Neural cell (in vitro differentiated cells): ENCODE data around the gene SIMC1. TPM values are rescaled to one million over a fixed set of nuclear protein-coding genes. Genes with fewer than 3 reads are reported as not detected.
"Not testable (repeated sequence)": the region's sequence is repeated elsewhere in the genome, so short reads cannot be mapped to it uniquely, and the experiment has no call there.

Experiments used
- H2AFZ ChIP-seq: fragments of 200-600, 300-800 bp; sonication (generic), shearing (Covaris generic); 2 replicates; pipeline ENCODE4 v1.6.0; 2014; ENCODE audit warnings: low read depth, mild to moderate bottlenecking, antibody characterized with exemption, low read length, moderate library complexity
- H3F3A ChIP-seq: fragments of 200-600 bp; shearing (Covaris generic); 2 replicates; pipeline ENCODE4 v1.6.1; 2016; ENCODE audit warnings: mild to moderate bottlenecking, moderate library complexity, mixed read lengths, antibody characterized with exemption, low read length; ENCODE audit not compliant: insufficient read depth, poor library complexity, severe bottlenecking
- H3K27ac ChIP-seq: fragments of 200-600, 300-800 bp; sonication (generic), shearing (Covaris generic); 2 replicates; pipeline ENCODE4 v1.5.1; 2014; ENCODE audit warnings: mild to moderate bottlenecking, low read length, moderate library complexity
- H3K27me3 ChIP-seq: fragments of 300-800, 200-600 bp; sonication (generic), shearing (Covaris generic); 2 replicates; pipeline ENCODE4 v1.6.0; 2014; ENCODE audit warnings: mild to moderate bottlenecking, low read depth, low read length, moderate library complexity; ENCODE audit not compliant: insufficient read depth
- H3K36me3 ChIP-seq: fragments of 300-800, 200-600 bp; sonication (generic), shearing (Covaris generic); 2 replicates; pipeline ENCODE4 v1.5.1; 2014; ENCODE audit warnings: mild to moderate bottlenecking, antibody characterized with exemption, low read length, moderate library complexity; ENCODE audit not compliant: insufficient read depth
- H3K4me2 ChIP-seq: fragments of 300-800, 200-600 bp; sonication (generic), shearing (Covaris generic); 2 replicates; pipeline ENCODE4 v1.6.0; 2014; ENCODE audit warnings: mild to moderate bottlenecking, low read length
- H3K4me3 ChIP-seq: fragments of 300-800, 200-600 bp; sonication (generic), shearing (Covaris generic); 2 replicates; pipeline ENCODE4 v1.5.1; 2014; ENCODE audit warnings: mild to moderate bottlenecking, low read length, moderate library complexity
- H3K79me2 ChIP-seq: fragments of 200-600 bp; shearing (Covaris generic); replicated peaks from 2 replicates; pipeline ENCODE4 v1.6.0; 2014; ENCODE audit warnings: mild to moderate bottlenecking, low read length, moderate library complexity; ENCODE audit not compliant: insufficient read depth
- H3K9ac ChIP-seq: fragments of 300-800, 200-600 bp; sonication (generic), shearing (Covaris generic); 2 replicates; pipeline ENCODE4 v1.6.1; 2016; ENCODE audit warnings: mild to moderate bottlenecking, low read length, mixed read lengths
- H3K9me2 ChIP-seq: fragments of 200-600 bp; shearing (Covaris generic); 2 replicates; pipeline ENCODE4 v1.6.1; 2016; ENCODE audit warnings: mild to moderate bottlenecking, low read length, mixed read lengths; ENCODE audit not compliant: insufficient read depth
- H3K9me3 ChIP-seq: fragments of 200-600, 300-800 bp; sonication (generic), shearing (Covaris generic); 2 replicates; pipeline ENCODE4 v1.6.1; 2016; ENCODE audit warnings: mild to moderate bottlenecking, mixed run types, low read length, moderate library complexity, mixed read lengths
- H4K20me1 ChIP-seq: fragments of 200-600 bp; shearing (Covaris generic); 2 replicates; pipeline ENCODE4 v1.6.1; 2016; ENCODE audit warnings: mild to moderate bottlenecking, mixed run types; ENCODE audit not compliant: insufficient read depth
- EP300 ChIP-seq: fragments of 450-650 bp; conservative IDR thresholded peaks from 2 replicates; pipeline ENCODE4 v1.6.1; 2014; ENCODE audit warnings: antibody characterized with exemption, mild to moderate bottlenecking, moderate library complexity; ENCODE audit not compliant: poor library complexity, severe bottlenecking
- EZH2 ChIP-seq: fragments of 200-600, 300-800 bp; shearing (Covaris generic), sonication (generic); IDR thresholded peaks from 2 replicates; pipeline ENCODE4 v1.6.1; 2014; ENCODE audit warnings: antibody characterized with exemption, low read length, borderline replicate concordance, mild to moderate bottlenecking; ENCODE audit not compliant: insufficient read depth, poor library complexity, severe bottlenecking
- MXI1 ChIP-seq: fragments of 450-650 bp; conservative IDR thresholded peaks from 2 replicates; pipeline ENCODE4 v1.6.1; 2014; ENCODE audit warnings: antibody characterized with exemption, mild to moderate bottlenecking; ENCODE audit not compliant: poor library complexity, severe bottlenecking
- POLR2AphosphoS5 ChIP-seq: IDR thresholded peaks from 2 replicates; pipeline ENCODE4 v1.6.1; 2012
- RAD21 ChIP-seq: fragments of 450-650 bp; conservative IDR thresholded peaks from 2 replicates; pipeline ENCODE4 v1.6.1; 2014; ENCODE audit warnings: antibody characterized with exemption, mild to moderate bottlenecking, moderate library complexity
- SMC3 ChIP-seq: fragments of 450-650 bp; conservative IDR thresholded peaks from 2 replicates; pipeline ENCODE4 v1.6.1; 2014; ENCODE audit warnings: antibody characterized with exemption, mild to moderate bottlenecking, moderate library complexity; ENCODE audit not compliant: poor library complexity
- TAF1 ChIP-seq: IDR thresholded peaks from 2 replicates; pipeline ENCODE4 v1.6.1; 2012; ENCODE audit warnings: low read depth
- polyA minus RNA-seq: library from RNA; depleted of rRNA, polyadenylated mRNA; stranded (reverse); fragments of >200 nt; gene quantifications from 2 replicates; pipeline ENCODE4 v1.2.3, GENCODE V29; 2014
- polyA plus RNA-seq: library from polyadenylated mRNA; depleted of rRNA; stranded (reverse); fragments of >200 nt; gene quantifications from 2 replicates; pipeline ENCODE4 v1.2.3, GENCODE V29; 2014
- TF ChIP-seq, protein P1 (sequence below): fragments of 450-650 bp; IDR thresholded peaks from 2 replicates; pipeline ENCODE4 v1.5.1; 2014; ENCODE audit warnings: antibody characterized with exemption, mild to moderate bottlenecking, moderate library complexity; ENCODE audit not compliant: poor library complexity, severe bottlenecking
- TF ChIP-seq, protein P2 (sequence below): IDR thresholded peaks from 2 replicates; pipeline ENCODE4 v1.6.1; 2012; ENCODE audit warnings: borderline replicate concordance

Gene SIMC1
- polyA plus RNA-seq: 20.7 and 23.1 TPM in 2 replicates
- polyA minus RNA-seq: 19.5 and 25.1 TPM in 2 replicates

DNA sequence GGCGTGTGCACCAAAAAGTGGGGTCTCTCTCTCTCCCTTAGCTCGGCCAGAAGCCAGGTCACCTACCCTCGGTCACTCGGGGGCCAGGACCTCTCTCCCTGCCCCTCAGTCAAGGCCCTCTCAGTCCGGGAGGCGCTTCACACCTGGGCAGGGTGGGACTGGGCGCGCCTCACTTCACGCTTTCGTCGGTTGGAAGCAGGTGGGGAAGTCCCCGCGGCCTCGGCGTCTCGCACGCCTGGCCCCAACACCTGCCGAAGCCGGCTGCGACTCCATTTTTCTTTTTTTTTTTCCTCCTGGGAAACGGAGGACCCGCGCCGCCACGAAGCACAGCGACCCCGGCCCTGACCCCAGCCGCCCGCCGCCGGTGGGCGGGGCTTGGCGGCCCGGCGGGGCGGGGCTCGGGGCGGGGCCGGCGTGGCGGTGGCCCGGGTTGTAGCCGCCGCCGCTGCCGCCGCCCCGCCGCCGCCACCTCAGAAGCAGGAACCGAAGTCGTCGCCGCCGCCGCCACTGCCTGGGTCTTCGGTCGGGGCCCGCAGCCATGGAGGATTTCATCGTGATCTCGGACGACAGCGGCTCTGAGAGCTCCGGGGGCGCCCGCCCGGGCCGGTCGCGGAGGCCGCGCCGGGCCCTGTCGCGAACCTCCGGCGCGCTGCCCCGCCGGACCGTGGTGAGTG, at the start of gene SIMC1:
TSS of gene SIMC1 (plus strand) at position 454 of the 674 bp plus-strand sequence. CDS start at position 539, 85 bp downstream.
- H3K4me2 ChIP-seq: not testable (repeated sequence)
- H3K4me3 ChIP-seq: peak within 1 kb of the TSS; percentile 50

DNA sequence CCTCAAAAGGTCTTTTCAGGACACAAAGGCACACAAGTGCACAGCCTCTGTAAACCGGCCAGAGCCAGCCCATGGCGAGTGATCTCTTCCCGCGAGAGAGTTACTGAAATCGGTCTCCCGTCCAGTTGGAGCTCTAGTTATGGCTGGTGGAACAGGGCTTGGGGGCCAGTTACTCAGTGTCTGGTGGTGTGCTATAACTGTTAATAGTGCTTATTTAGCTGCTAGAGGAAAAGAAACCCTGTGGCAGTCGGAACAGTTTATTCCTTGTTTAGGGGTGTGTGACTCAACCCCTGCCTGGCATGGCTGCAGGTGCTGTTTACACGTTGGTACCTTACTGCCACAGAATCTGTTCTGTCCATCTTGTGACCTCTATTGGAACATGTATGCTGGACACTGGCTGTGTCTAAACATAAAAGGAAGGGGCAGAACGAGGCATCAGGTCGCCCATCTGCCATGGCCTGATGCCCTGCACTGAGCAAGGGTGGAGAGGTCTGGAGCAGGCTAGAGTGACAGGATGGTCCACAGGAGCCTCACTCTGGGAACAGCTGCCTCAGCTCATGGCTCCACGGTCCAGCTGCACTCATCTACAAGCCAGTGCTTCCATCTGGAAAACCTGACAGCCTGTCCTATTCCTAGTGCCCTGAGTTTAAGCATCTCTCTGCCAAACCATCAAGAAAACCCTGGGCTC, 49.6 kb upstream of the SIMC1 start:
- Histone ChIP-seq H3K9me3 (no peaks in the 10 kb centered on the region), H3K4me2 (no peak overlapping the region), H3K27ac (no peak overlapping the region), H3K27me3 (peaks cover 7% of the 10 kb centered on the region), H3F3A (no peaks in the 10 kb centered on the region), H3K36me3 (no peaks in the 10 kb centered on the region), H3K79me2 (no peaks in the 10 kb centered on the region), H4K20me1 (no peaks in the 10 kb centered on the region), H3K9ac (no peak overlapping the region), H3K4me3 (no peak overlapping the region), H2AFZ (no peak overlapping the region), H3K9me2 (no peaks in the 10 kb centered on the region)
- no peak for TF ChIP-seq SMC3
- TF ChIP-seq, protein P1, sequence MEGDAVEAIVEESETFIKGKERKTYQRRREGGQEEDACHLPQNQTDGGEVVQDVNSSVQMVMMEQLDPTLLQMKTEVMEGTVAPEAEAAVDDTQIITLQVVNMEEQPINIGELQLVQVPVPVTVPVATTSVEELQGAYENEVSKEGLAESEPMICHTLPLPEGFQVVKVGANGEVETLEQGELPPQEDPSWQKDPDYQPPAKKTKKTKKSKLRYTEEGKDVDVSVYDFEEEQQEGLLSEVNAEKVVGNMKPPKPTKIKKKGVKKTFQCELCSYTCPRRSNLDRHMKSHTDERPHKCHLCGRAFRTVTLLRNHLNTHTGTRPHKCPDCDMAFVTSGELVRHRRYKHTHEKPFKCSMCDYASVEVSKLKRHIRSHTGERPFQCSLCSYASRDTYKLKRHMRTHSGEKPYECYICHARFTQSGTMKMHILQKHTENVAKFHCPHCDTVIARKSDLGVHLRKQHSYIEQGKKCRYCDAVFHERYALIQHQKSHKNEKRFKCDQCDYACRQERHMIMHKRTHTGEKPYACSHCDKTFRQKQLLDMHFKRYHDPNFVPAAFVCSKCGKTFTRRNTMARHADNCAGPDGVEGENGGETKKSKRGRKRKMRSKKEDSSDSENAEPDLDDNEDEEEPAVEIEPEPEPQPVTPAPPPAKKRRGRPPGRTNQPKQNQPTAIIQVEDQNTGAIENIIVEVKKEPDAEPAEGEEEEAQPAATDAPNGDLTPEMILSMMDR: no peak
- no peak for TF ChIP-seq POLR2AphosphoS5
- TF ChIP-seq TAF1: no peak
- no peak for TF ChIP-seq MXI1
- TF ChIP-seq EZH2: no peak
- TF ChIP-seq, protein P2, sequence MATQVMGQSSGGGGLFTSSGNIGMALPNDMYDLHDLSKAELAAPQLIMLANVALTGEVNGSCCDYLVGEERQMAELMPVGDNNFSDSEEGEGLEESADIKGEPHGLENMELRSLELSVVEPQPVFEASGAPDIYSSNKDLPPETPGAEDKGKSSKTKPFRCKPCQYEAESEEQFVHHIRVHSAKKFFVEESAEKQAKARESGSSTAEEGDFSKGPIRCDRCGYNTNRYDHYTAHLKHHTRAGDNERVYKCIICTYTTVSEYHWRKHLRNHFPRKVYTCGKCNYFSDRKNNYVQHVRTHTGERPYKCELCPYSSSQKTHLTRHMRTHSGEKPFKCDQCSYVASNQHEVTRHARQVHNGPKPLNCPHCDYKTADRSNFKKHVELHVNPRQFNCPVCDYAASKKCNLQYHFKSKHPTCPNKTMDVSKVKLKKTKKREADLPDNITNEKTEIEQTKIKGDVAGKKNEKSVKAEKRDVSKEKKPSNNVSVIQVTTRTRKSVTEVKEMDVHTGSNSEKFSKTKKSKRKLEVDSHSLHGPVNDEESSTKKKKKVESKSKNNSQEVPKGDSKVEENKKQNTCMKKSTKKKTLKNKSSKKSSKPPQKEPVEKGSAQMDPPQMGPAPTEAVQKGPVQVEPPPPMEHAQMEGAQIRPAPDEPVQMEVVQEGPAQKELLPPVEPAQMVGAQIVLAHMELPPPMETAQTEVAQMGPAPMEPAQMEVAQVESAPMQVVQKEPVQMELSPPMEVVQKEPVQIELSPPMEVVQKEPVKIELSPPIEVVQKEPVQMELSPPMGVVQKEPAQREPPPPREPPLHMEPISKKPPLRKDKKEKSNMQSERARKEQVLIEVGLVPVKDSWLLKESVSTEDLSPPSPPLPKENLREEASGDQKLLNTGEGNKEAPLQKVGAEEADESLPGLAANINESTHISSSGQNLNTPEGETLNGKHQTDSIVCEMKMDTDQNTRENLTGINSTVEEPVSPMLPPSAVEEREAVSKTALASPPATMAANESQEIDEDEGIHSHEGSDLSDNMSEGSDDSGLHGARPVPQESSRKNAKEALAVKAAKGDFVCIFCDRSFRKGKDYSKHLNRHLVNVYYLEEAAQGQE: no peak
- TF ChIP-seq EP300: no peak
- TF ChIP-seq RAD21: no peak

More for the DNA sequence above, at the start of gene SIMC1:
- H2AFZ ChIP-seq, H3K79me2 ChIP-seq, H4K20me1 ChIP-seq, H3K27me3 ChIP-seq, H3K27ac ChIP-seq, H3K9me2 ChIP-seq, H3K9me3 ChIP-seq, H3F3A ChIP-seq, H3K36me3 ChIP-seq, H3K9ac ChIP-seq: not testable (repeated sequence)
